Endodermal cell (in vitro differentiated cells): ENCODE results near the gene CD19. TPM values are rescaled to one million over a fixed set of nuclear protein-coding genes. Genes with fewer than 3 reads are reported as not detected.

Source experiments
- DNase-seq: peaks from one replicate; pipeline ENCODE4 v3.0.0-alpha.2; 2017
- H3K27ac ChIP-seq: 2 replicates; pipeline ENCODE4 v1.5.1; 2013; ENCODE audit warnings: mild to moderate bottlenecking, low read depth, low read length, moderate library complexity
- H3K27me3 ChIP-seq: 2 replicates; pipeline ENCODE4 v1.6.1; 2013; ENCODE audit warnings: mild to moderate bottlenecking, low read length, moderate library complexity; ENCODE audit not compliant: insufficient read depth, control insufficient read depth, poor library complexity, severe bottlenecking
- H3K36me3 ChIP-seq: 2 replicates; pipeline ENCODE4 v1.7.0; 2013; ENCODE audit warnings: mild to moderate bottlenecking, low read length, moderate library complexity; ENCODE audit not compliant: control insufficient read depth, insufficient read depth
- H3K4me1 ChIP-seq: one replicate; pipeline ENCODE4 v1.7.0; 2013; ENCODE audit warnings: low read length; ENCODE audit not compliant: control insufficient read depth, insufficient read depth
- H3K4me3 ChIP-seq: 2 replicates; pipeline ENCODE4 v1.5.1; 2013; ENCODE audit warnings: mild to moderate bottlenecking, low read length, moderate library complexity
- H3K9ac ChIP-seq: 2 replicates; pipeline ENCODE4 v1.6.1; 2013; ENCODE audit warnings: mild to moderate bottlenecking, low read length, moderate library complexity; ENCODE audit not compliant: poor library complexity, severe bottlenecking; ENCODE audit errors: extremely low read depth
- H3K9me3 ChIP-seq: 2 replicates; pipeline ENCODE4 v1.6.1; 2013; ENCODE audit warnings: mild to moderate bottlenecking, low read length, moderate library complexity; ENCODE audit not compliant: control insufficient read depth
- H3K27ac Mint-ChIP-seq: 2 replicates; pipeline ENCODE4 v1.8.0; 2020; ENCODE audit warnings: mixed read lengths
- H3K27me3 Mint-ChIP-seq: 2 replicates; pipeline ENCODE4 v1.8.0; 2021; ENCODE audit warnings: mild to moderate bottlenecking, mixed read lengths; ENCODE audit not compliant: insufficient read depth
- H3K36me3 Mint-ChIP-seq: 2 replicates; pipeline ENCODE4 v1.8.0; 2020; ENCODE audit warnings: low read depth, mixed read lengths
- H3K4me1 Mint-ChIP-seq: 2 replicates; pipeline ENCODE4 v1.8.0; 2020; ENCODE audit warnings: mixed read lengths
- H3K4me3 Mint-ChIP-seq: 2 replicates; pipeline ENCODE4 v1.8.0; 2020; ENCODE audit warnings: mild to moderate bottlenecking, moderate library complexity, mixed read lengths
- H3K9me3 Mint-ChIP-seq: 2 replicates; pipeline ENCODE4 v1.8.0; 2020; ENCODE audit warnings: mild to moderate bottlenecking, mixed read lengths
- CTCF ChIP-seq: fragments of 200-600 bp; sonication (generic); conservative IDR thresholded peaks from 2 replicates; pipeline ENCODE4 v1.5.0; 2021; ENCODE audit warnings: antibody characterized with exemption, mild to moderate bottlenecking
- WGBS, 2 experiments: methylation state at CpG; one replicate each; pipeline versions ENCODE4 v1.1.5 to v1.1.7; 2013; ENCODE audit warnings: missing lambda C conversion rate in 2 of 2, mixed read lengths in 1 of 2; ENCODE audit not compliant: insufficient coverage in 1 of 2, insufficient read length in 1 of 2; 5-methylcytosine and 5-hydroxymethylcytosine counted together
- total RNA-seq, 2 donors: library from RNA; stranded (reverse); fragmentation: NEBNext Ultra II Directional in 1 of 2; extraction: Animal tissue kit (Norgen Biotek cat#: 25700) in 1 of 2; gene quantifications; 2 replicates in 1 of 2; 3 replicates in 1 of 2; pipeline ENCODE4 v1.2.1, GENCODE V29; 2021

The CD19 gene
- total RNA-seq, 2 donors from 2014 or later, result not detected

GRCh38 chr16:28986046-28986445 is 54.3 kb downstream of the CD19 start:
- no peaks in the 10 kb centered on the region for H3K4me1 ChIP-seq
- WGBS, 2 experiments, result 92 to 93% methylated on average over 3 to 9 of the region's 9 CpGs
- no peak overlapping the region for H3K9ac ChIP-seq
- H3K36me3 ChIP-seq, result peaks cover 25% of the 10 kb centered on the region
- Mint-ChIP-seq H3K9me3 (peaks cover 5% of the 10 kb centered on the region), H3K4me3 (no peak overlapping the region), H3K36me3 (peaks cover 59% of the 10 kb centered on the region), H3K4me1 (no peaks in the 10 kb centered on the region), H3K27me3 (no peaks in the 10 kb centered on the region), H3K27ac (no peak overlapping the region)
- no peaks in the 10 kb centered on the region for H3K9me3 ChIP-seq
- no peaks in the 10 kb centered on the region for H3K27me3 ChIP-seq
- TF ChIP-seq CTCF, result no peak
- no peak overlapping the region for H3K4me3 ChIP-seq
- DNase-seq, result no peak
- no peak overlapping the region for H3K27ac ChIP-seq

- 90 to 94% methylated on average over 10 to 13 of the region's 13 CpGs for WGBS, 2 experiments
- Mint-ChIP-seq H3K9me3 (peaks cover 5% of the 10 kb centered on the region), H3K36me3 (peaks cover 55% of the 10 kb centered on the region), H3K27me3 (no peaks in the 10 kb centered on the region), H3K4me3 (no peak overlapping the region), H3K4me1 (no peaks in the 10 kb centered on the region), H3K27ac (no peak overlapping the region)
- Histone ChIP-seq H3K27ac (no peak overlapping the region), H3K4me1 (no peaks in the 10 kb centered on the region), H3K9me3 (no peaks in the 10 kb centered on the region), H3K9ac (no peak overlapping the region), H3K36me3 (peaks cover 20% of the 10 kb centered on the region), H3K4me3 (no peak overlapping the region), H3K27me3 (no peaks in the 10 kb centered on the region)
- no peak for DNase-seq
- no peak for TF ChIP-seq CTCF
These were observed 54.7 kb downstream of the CD19 start for GRCh38 chr16:28986492-28986891.

- Mint-ChIP-seq H3K9me3 (peaks cover 5% of the 10 kb centered on the region), H3K4me3 (no peak overlapping the region), H3K4me1 (no peaks in the 10 kb centered on the region), H3K27ac (no peak overlapping the region), H3K27me3 (no peaks in the 10 kb centered on the region), H3K36me3 (peaks cover 47% of the 10 kb centered on the region)
- DNase-seq, result no peak
- H3K36me3 ChIP-seq, result peaks cover 12% of the 10 kb centered on the region
- 91 to 95% methylated on average over 4 of the region's 4 CpGs for WGBS, 2 experiments
- H3K27me3 ChIP-seq, result no peaks in the 10 kb centered on the region
- no peak overlapping the region for H3K9ac ChIP-seq
- no peak overlapping the region for H3K4me3 ChIP-seq
- H3K4me1 ChIP-seq, result no peaks in the 10 kb centered on the region
- no peaks in the 10 kb centered on the region for H3K9me3 ChIP-seq
- no peak for TF ChIP-seq CTCF
- H3K27ac ChIP-seq, result no peak overlapping the region
These were observed 55.5 kb downstream of the CD19 start for GRCh38 chr16:28987170-28987853.

Other genes with a start within 250 kb of the CD19 start
- gene EIF3C, start 220.5 kb upstream of the CD19 start, total RNA-seq, result 100 to 1,000 TPM; 697 to 784 TPM
- 1 to 10 TPM; 3.3 to 4.8 TPM for gene NPIPB9, start 180.2 kb upstream of the CD19 start, total RNA-seq
- 100 to 1,000 TPM; 242 to 264 TPM for gene ATXN2L, start 109.0 kb upstream of the CD19 start, total RNA-seq
- gene TUFM, start 85.6 kb upstream of the CD19 start, total RNA-seq, result 100 to 1,000 TPM; 158 to 165 TPM
- 10 to 100 TPM; 56.5 to 63.4 TPM for gene SH2B1, start 68.1 kb upstream of the CD19 start, total RNA-seq
- gene ATP2A1, start 53.5 kb upstream of the CD19 start, total RNA-seq, result 1 to 10 TPM; 4.7 to 7.7 TPM
- 10 to 100 TPM; 16.1 to 19.2 TPM for gene RABEP2, start 6.7 kb upstream of the CD19 start, total RNA-seq
- gene NFATC2IP, start 19.0 kb downstream of the CD19 start, total RNA-seq, result 10 to 100 TPM; 63.7 to 65.4 TPM
- 10 to 100 TPM; 54.9 to 55.2 TPM for gene SPNS1, start 42.8 kb downstream of the CD19 start, total RNA-seq
- 1 to 10 TPM; 4.5 to 6.1 TPM for gene LAT, start 53.1 kb downstream of the CD19 start, total RNA-seq